Measurements from ENCODE around the gene C14orf180.

- TF ChIP-seq CTCF (IDR thresholded peaks at IDR 0.05) = no peak
- no peak for TF ChIP-seq REST (IDR thresholded peaks at IDR 0.05; ENCODE audit: insufficient read depth in 1 of 2, low read depth in 2 of 2, low read length in 1 of 2)
Observed at GRCh38 chr14:104554088-104554607, 25.4 kb upstream of the C14orf180 start.
